Epithelial cell of esophagus (primary cell): ENCODE measurements around the gene NACAD.

Experiments used
- DNase-seq: peaks from one replicate; pipeline ENCODE4 v3.0.0; 2010; ENCODE audit warnings: low read depth
- H3K4me3 ChIP-seq: 2 replicates; pipeline ENCODE4 v1.5.1; 2011; ENCODE audit warnings: mild to moderate bottlenecking, low read length, control low read depth
- CTCF ChIP-seq: IDR thresholded peaks from 2 replicates; pipeline ENCODE4 v1.5.1; 2011; ENCODE audit warnings: low read depth, mild to moderate bottlenecking, low read length, control low read depth, inconsistent platforms; ENCODE audit not compliant: insufficient read depth; ENCODE audit errors: missing control alignments

Gene NACAD

GRCh38 chr7:45087301-45088145 lies 1.2 kb downstream of the NACAD start:
- no peak for DNase-seq
- TF ChIP-seq CTCF, result no peak
- no peak overlapping the region for H3K4me3 ChIP-seq

- peak; percentile 31 for DNase-seq
- H3K4me3 ChIP-seq, result no peak overlapping the region
- no peak for TF ChIP-seq CTCF
Measured at GRCh38 chr7:45086331-45087065, 2.3 kb downstream of the NACAD start.

GRCh38 chr7:45085619-45086200 lies 3.1 kb downstream of the NACAD start:
- no peak for TF ChIP-seq CTCF
- DNase-seq, result no peak
- no peak overlapping the region for H3K4me3 ChIP-seq

- TF ChIP-seq CTCF, result no peak
- no peak overlapping the region for H3K4me3 ChIP-seq
- no peak for DNase-seq
Measured at GRCh38 chr7:45084901-45085618, 3.7 kb downstream of the NACAD start.

GRCh38 chr7:45084336-45084735 lies 4.4 kb downstream of the NACAD start:
- TF ChIP-seq CTCF, result no peak
- no peak overlapping the region for H3K4me3 ChIP-seq
- DNase-seq, result no peak

- peak; percentile 16 for DNase-seq
- H3K4me3 ChIP-seq, result no peak overlapping the region
Measured at GRCh38 chr7:45082831-45083331, 5.9 kb downstream of the NACAD start.

More at GRCh38 chr7:45082831-45083331, 5.9 kb downstream of the NACAD start:
- no peak for TF ChIP-seq CTCF
